Measurements from ENCODE around the gene PLPPR1.

DNA sequence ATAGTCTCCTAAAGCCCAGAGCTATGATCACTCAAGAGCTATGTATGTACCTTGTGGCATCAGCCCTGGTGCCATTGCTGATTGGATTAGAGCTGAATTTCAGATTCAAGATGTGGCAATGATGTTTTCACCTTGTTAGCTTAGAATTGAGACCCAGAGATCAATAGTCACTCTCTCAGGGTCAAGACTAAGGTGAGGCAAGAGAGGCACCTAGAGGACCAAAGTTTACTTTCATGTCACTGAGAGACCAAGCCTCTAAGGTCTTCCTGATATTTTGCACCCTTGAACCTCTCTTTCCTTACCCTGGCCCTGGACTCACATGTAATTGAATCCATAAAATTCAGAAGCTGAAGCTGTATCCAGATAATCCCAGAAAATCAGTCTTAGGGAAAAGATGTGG, 313.4 kb downstream of the PLPPR1 start:
- TF ChIP-seq, protein P1, sequence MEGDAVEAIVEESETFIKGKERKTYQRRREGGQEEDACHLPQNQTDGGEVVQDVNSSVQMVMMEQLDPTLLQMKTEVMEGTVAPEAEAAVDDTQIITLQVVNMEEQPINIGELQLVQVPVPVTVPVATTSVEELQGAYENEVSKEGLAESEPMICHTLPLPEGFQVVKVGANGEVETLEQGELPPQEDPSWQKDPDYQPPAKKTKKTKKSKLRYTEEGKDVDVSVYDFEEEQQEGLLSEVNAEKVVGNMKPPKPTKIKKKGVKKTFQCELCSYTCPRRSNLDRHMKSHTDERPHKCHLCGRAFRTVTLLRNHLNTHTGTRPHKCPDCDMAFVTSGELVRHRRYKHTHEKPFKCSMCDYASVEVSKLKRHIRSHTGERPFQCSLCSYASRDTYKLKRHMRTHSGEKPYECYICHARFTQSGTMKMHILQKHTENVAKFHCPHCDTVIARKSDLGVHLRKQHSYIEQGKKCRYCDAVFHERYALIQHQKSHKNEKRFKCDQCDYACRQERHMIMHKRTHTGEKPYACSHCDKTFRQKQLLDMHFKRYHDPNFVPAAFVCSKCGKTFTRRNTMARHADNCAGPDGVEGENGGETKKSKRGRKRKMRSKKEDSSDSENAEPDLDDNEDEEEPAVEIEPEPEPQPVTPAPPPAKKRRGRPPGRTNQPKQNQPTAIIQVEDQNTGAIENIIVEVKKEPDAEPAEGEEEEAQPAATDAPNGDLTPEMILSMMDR (IDR thresholded peaks at IDR 0.05; ENCODE audit: extremely low read depth in 1 of 2, insufficient read depth in 1 of 2, low read depth in 1 of 2, low read length in 2 of 2) = no peak
- TF ChIP-seq POLR2AphosphoS5 (IDR thresholded peaks at IDR 0.05; ENCODE audit: insufficient read depth, low read depth, low read length) (no peak), POLR2A (IDR thresholded peaks at IDR 0.05; ENCODE audit: low read depth, low read length) (no peak), EZH2 (IDR thresholded peaks at IDR 0.05; ENCODE audit: borderline replicate concordance, low read depth, low read length, severe bottlenecking) (no peak), FOS (IDR thresholded peaks at IDR 0.05; ENCODE audit: borderline replicate concordance, insufficient read depth, low read length) (no peak), JUN (IDR thresholded peaks at IDR 0.05; ENCODE audit: borderline replicate concordance, insufficient read depth, insufficient read length, low read depth) (no peak)
